Inflammatory macrophage (primary cell): ENCODE measurements around the gene PEX5L.
"Not testable (repeated sequence)": the region's sequence is repeated elsewhere in the genome, so short reads cannot be mapped to it uniquely, and the experiment has no call there.

ENCODE experiments used
- DNase-seq, 2 donors: peaks; one replicate each; pipeline ENCODE4 v3.0.0-alpha.2; 2020 to 2022

Gene PEX5L

GRCh38 chr3:180008318-180008717 lies 28.4 kb downstream of the PEX5L start:
- not testable (repeated sequence) for DNase-seq

DNA sequence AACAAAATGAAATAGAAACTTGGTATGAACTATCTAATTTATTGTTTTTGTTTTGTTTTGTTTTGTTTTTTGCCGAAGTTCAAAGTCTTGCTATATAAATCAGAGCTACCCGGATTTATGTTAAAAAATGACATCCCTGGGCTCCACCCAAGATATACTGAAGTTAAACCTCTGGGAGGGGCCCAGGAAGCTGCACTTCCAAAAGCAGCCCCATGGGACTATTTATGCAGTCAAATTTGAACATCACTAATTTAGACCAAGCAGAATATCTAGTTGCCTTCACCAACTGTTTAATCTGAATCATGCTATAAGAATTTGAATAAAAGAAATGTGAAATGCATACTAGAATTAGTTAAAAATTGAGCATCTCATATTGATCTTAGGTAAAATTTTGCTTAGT lies 32.2 kb downstream of the PEX5L start:
- DNase-seq, result no peak

DNA sequence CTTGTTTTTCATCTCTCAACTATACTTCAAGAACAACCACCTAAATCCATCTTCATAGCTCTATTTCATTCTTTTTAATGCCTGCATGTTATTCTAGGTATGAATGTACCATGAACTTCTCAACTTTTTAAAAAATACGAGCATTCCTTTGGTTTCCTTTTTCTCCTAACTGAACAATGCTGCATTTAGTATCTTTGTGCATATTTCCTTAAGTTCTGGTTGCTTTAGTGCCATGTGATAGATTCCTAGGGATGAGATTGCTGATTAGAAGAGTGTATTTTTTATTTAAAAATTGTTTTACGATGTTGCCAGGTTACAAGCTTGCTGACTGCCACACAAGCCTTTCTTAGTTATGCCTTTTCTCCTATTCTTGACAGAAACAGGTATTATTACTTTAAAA lies 34.7 kb downstream of the PEX5L start:
- DNase-seq, result no peak

- DNase-seq, result no peak
Measured at GRCh38 chr3:180000500-180000899, 36.2 kb downstream of the PEX5L start.

- no peak for DNase-seq
Measured at GRCh38 chr3:179995406-179995805, 41.3 kb downstream of the PEX5L start.

DNA sequence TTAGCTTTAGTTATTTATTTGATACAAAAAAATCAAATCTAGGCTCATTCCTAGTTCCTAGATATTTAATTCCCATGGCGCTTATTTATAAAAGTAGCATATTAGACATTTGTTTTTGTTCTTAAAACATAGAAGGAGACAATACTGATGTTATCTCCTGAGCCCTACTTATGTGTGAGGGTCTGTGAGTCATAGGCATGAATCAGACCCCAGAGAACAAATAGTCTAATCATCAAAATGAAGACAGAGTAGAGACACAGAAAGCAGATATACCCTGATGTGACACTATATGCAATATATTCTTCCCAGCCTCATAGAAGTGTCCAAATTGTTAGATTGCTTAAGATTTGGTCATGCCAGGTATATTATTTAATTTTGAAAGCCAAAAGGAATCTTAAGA lies 44.9 kb downstream of the PEX5L start:
- DNase-seq, result no peak

DNA sequence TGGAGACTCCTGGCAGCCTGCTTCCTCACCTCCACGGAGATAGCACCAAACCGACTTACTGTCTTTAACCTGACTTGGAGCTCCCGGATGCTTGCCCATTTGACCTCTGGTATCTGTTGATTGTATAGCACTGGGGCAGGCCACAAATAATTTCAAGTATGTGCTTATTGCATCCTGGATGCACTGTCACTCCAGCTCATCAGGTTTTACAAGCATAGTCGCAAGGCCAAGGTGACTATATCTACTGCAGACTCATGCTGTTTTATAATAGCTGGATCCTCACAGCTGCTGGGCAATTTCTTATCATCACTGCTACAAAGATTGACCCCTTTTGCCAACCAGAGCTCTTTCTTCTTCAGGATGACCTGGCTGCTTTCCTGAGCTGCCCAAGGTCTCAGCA lies 45.6 kb downstream of the PEX5L start:
- DNase-seq, result no peak

GRCh38 chr3:179981646-179982045 lies 55.1 kb downstream of the PEX5L start:
- no peak for DNase-seq

- DNase-seq, result no peak
Measured at GRCh38 chr3:179977356-179977755, 59.4 kb downstream of the PEX5L start.

DNA sequence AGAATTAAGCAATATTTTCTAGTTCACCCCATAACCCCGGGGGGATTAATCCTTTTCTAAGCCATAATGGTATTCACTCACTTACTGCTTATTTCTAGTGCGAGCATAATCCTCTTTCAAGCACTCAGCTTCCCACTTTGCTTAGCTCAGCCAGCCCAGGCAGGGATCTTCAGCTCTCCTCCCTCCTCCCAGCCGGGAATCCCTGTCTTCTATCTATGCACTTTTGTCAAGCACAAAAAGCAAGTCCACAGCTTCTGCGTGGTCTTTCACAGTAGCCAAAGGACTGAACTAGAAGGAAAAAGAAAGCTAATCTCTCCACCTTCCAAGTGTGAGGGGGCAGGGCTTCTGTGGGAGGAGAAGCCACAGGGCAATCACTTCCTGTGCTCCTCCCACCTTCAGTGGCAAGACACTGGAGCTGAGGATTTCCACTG lies 62.8 kb downstream of the PEX5L start:
- no peak for DNase-seq

DNA sequence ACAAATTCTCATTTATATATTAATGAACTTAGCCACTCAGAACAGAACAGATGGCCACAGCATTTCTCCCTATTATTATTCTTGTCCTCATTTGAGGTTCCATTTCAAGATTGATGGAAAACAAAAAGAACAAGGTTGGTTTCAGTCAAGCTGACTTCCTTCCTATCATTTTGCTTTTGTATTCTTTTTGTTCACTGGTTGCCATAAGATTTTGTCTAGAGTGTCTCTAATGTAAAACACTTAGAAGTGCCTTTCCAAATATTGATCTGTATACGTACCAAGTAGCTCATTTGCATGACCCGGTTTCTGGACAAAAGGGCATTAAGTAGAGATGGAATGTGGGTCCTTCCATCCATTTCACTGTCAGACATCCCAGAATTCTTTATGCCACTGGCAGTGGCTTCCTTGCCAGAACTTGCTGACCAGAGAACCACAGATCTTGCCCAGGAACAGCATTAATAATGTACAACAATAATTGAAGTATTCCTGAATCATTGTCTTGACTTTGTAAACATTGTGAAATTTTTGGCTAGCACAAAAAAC lies 63.8 kb downstream of the PEX5L start:
- no peak for DNase-seq

DNA sequence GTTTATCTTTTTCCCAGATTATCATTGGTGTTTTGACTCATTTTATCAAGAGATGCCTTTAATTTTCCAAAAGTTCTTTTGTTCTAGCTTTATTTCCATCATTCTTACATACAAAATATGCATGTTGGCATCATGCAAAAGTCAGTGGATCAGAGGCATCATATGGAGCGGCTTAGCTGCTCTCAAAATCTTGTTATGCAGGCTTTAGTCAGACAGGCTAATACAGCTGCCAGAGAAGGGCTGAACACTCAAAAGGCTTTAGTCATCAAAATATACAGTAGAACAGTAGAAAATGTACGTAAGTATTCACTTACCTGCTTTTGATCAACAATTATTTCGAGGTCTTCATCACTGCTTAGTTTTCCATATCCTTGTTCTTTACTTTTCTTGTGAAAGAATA lies 65.5 kb downstream of the PEX5L start:
- no peak for DNase-seq

DNA sequence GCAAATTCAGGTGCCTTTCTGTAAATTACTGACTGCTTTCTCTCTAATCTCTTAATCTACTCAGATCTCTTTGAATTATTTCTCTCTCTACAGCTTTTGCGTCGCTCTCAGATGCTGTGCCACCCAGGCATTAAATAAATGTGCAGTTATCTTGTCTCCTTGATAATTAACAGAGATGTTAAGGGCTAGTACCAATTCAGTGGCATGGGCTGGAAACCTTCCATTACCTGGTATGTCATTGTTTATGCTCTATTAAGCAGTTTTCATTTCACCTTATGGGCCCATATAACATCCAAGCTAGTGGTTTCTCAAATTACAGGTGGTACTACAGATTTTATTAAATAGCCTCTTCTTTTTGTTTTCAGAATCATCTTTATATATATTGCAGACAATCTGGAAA lies 66.0 kb downstream of the PEX5L start:
- no peak for DNase-seq

DNA sequence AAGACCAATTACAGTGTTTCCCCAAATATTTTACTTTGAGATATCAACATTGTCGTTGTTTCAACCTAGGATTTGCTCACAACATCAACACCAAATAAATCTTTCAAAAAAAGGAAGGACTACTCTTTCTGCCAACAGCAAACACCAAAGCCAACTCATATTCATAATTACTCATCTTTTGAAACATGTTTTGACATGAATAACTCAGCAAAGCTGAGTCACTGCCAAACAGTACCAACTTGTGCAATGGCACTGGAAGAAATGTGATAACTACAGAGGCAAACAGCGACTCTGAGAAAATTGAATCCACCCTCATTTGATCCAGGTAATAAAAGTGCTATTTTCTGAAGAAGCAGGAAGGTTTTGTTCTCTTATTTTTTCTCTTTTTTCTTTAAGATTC lies 67.2 kb downstream of the PEX5L start:
- peak; percentile 33 to 39 for DNase-seq

DNA sequence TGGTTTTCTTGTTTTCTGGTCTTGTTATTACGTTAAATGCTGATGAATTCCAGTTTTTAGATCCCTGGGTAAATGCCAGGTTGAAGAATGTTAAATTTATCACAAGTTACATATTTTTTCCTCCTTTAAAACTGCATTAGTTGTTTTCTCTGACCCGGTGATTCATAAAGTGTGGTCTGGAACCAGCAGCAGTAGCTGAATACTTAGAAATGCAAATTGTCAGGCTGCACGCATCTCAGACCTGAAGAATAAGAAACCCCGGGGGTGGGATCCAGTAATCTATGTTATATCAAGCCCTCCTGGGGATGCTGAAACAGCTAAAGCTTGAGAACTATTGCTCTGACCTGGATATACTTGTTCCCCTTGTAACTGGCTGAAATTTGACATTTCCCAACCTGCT lies 69.1 kb downstream of the PEX5L start:
- no peak for DNase-seq

GRCh38 chr3:179964890-179965289 lies 71.8 kb downstream of the PEX5L start:
- no peak for DNase-seq

DNA sequence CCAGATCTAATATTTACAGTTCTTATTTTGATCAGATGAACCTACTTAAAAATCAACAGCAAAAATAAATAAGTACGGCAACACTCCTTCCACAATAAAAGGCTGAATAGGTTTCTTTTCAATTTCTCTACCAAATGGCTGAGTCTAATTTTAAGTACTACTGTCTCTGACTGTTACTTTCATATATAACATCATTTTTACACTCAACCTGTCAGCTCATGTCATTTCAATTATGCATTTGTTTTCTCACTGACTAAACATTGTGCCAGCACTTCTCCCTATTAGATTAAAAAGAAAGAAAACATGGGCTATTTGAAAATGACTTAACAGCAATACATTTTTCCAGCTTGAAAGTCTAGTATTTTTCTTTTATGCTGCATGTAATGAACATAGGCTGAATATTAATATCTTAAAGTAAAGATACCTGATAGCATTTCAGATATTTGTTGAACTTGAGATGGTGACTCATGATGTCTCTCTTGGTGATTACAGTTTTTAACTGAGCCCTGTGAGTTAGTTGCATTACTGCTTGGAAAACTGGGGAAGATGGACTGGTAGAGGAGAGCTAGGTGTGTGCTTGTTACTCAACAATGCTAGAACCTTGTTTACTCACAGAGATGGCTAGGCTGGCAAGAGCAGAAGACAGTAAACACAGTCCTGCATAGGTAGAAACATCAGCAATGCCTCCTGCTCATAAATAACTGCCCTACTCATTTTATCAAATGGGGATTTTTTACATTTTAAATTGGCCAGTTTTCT lies 73.9 kb downstream of the PEX5L start:
- no peak for DNase-seq

GRCh38 chr3:179961703-179962078 lies 75.0 kb downstream of the PEX5L start:
- DNase-seq, result no peak

GRCh38 chr3:179961071-179961702 lies 75.5 kb downstream of the PEX5L start:
- no peak for DNase-seq

GRCh38 chr3:179958759-179959158 lies 78.0 kb downstream of the PEX5L start:
- DNase-seq, result no peak

GRCh38 chr3:179958143-179958542 lies 78.6 kb downstream of the PEX5L start:
- DNase-seq, result no peak

GRCh38 chr3:179957264-179957845 lies 79.4 kb downstream of the PEX5L start:
- no peak for DNase-seq

DNA sequence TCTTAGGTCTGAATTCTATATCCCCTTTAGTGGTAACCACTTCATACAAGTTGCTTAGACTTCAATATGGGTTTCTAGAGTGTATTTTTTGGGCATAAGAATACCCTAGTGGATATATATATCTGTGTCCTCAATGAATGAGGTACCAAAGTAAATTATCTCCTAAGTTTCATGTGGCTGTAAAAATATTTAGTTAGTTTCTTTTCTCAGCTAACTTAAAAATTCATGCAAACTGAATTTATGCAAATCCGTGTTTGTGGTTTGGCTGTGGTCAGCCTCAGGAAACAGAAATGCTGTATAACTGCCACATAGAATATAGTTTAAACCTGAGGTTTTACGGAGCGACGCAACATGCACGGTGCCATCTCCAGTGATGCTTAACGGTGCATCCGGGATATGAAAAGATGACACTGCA lies 80.3 kb downstream of the PEX5L start:
- no peak for DNase-seq

GRCh38 chr3:179955809-179956208 lies 80.9 kb downstream of the PEX5L start:
- DNase-seq, result no peak
